ENCODE results near the gene UGT1A9. TPM values are rescaled to one million over a fixed set of nuclear protein-coding genes. Genes with fewer than 3 reads are reported as not detected.

The UGT1A9 gene
- total and polyA plus RNA-seq, 3 experiments from 2014 or later = not detected

GRCh38 chr2:233800208-233800607 lies 128.5 kb downstream of the UGT1A9 start:
- H3K4me3 Mint-ChIP-seq = no peak overlapping the region
- Histone ChIP-seq H3K4me1 (ENCODE audit: insufficient read depth, low read length) (no peaks in the 10 kb centered on the region), H3K4me3 (ENCODE audit: low read length) (no peak overlapping the region), H3K27me3 (ENCODE audit: insufficient read depth, low read length, poor library complexity, severe bottlenecking) (no peaks in the 10 kb centered on the region), H3K27ac (ENCODE audit: low read depth, low read length) (no peak overlapping the region), H3K9me3 (ENCODE audit: low read length) (no peaks in the 10 kb centered on the region), H3K36me3 (ENCODE audit: insufficient read depth, low read length) (no peaks in the 10 kb centered on the region)
- peaks cover 6 to 33% of the 10 kb centered on the region in 2 donors for H3K27me3 Mint-ChIP-seq
- H3K27ac Mint-ChIP-seq = no peak overlapping the region
- no peaks in the 10 kb centered on the region for H3K36me3 Mint-ChIP-seq
- POLR2A ChIA-PET = no interaction called here
- H3K9me3 Mint-ChIP-seq = no peaks in the 10 kb centered on the region
- peaks cover 3 to 5% (median 4%) of the 10 kb centered on the region in 3 donors for H3K4me1 Mint-ChIP-seq
- CTCF ChIA-PET = no interaction called here
- peak in 1 of 5 donors; percentile 3 for DNase-seq

GRCh38 chr2:233801357-233802131 lies 129.8 kb downstream of the UGT1A9 start:
- Mint-ChIP-seq H3K4me1 (peaks cover 3 to 5% (median 4%) of the 10 kb centered on the region in 3 donors), H3K36me3 (no peaks in the 10 kb centered on the region), H3K9me3 (no peaks in the 10 kb centered on the region), H3K27me3 (peaks cover 6 to 37% of the 10 kb centered on the region in 2 donors), H3K27ac (peak overlapping the region in 2 of 8 donors; percentile 49), H3K4me3 (no peak overlapping the region)
- no peaks in the 10 kb centered on the region for H3K9me3 ChIP-seq (ENCODE audit: low read length)
- ChIA-PET POLR2A (no interaction called here), CTCF (no interaction called here)
- H3K4me3 ChIP-seq (ENCODE audit: low read length) = no peak overlapping the region
- no peaks in the 10 kb centered on the region for H3K4me1 ChIP-seq (ENCODE audit: insufficient read depth, low read length)
- peak in 1 of 5 donors; percentile 45 for DNase-seq
- no peak overlapping the region for H3K27ac ChIP-seq (ENCODE audit: low read depth, low read length)
- H3K36me3 ChIP-seq (ENCODE audit: insufficient read depth, low read length) = no peaks in the 10 kb centered on the region
- H3K27me3 ChIP-seq (ENCODE audit: insufficient read depth, low read length, poor library complexity, severe bottlenecking) = no peaks in the 10 kb centered on the region

GRCh38 chr2:233802132-233802815 lies 130.6 kb downstream of the UGT1A9 start:
- no peaks in the 10 kb centered on the region for H3K27me3 ChIP-seq (ENCODE audit: insufficient read depth, low read length, poor library complexity, severe bottlenecking)
- Mint-ChIP-seq H3K4me1 (peaks cover 3 to 5% (median 4%) of the 10 kb centered on the region in 3 donors), H3K9me3 (no peaks in the 10 kb centered on the region), H3K36me3 (no peaks in the 10 kb centered on the region), H3K27ac (peak overlapping the region in 1 of 8 donors; percentile 49), H3K4me3 (no peak overlapping the region), H3K27me3 (peaks cover 6 to 37% of the 10 kb centered on the region in 2 donors)
- H3K4me1 ChIP-seq (ENCODE audit: insufficient read depth, low read length) = no peaks in the 10 kb centered on the region
- ChIA-PET CTCF (no interaction called here), POLR2A (no interaction called here)
- peak in 1 of 5 donors; percentile 10 for DNase-seq
- H3K9me3 ChIP-seq (ENCODE audit: low read length) = no peaks in the 10 kb centered on the region
- no peak overlapping the region for H3K27ac ChIP-seq (ENCODE audit: low read depth, low read length)
- no peaks in the 10 kb centered on the region for H3K36me3 ChIP-seq (ENCODE audit: insufficient read depth, low read length)
- no peak overlapping the region for H3K4me3 ChIP-seq (ENCODE audit: low read length)

GRCh38 chr2:233803292-233803911 lies 131.7 kb downstream of the UGT1A9 start:
- H3K27me3 ChIP-seq (ENCODE audit: insufficient read depth, low read length, poor library complexity, severe bottlenecking) = peaks cover 2% of the 10 kb centered on the region
- peak in 1 of 5 donors; percentile 11 for DNase-seq
- CTCF ChIA-PET = no interaction called here
- H3K36me3 ChIP-seq (ENCODE audit: insufficient read depth, low read length) = no peaks in the 10 kb centered on the region
- Mint-ChIP-seq H3K27ac (no peak overlapping the region), H3K27me3 (peaks cover 9 to 38% of the 10 kb centered on the region in 2 donors), H3K4me1 (peaks cover 3 to 5% (median 4%) of the 10 kb centered on the region in 3 donors), H3K4me3 (no peak overlapping the region), H3K36me3 (no peaks in the 10 kb centered on the region), H3K9me3 (no peaks in the 10 kb centered on the region)
- POLR2A ChIA-PET = no interaction called here
- no peaks in the 10 kb centered on the region for H3K4me1 ChIP-seq (ENCODE audit: insufficient read depth, low read length)
- H3K4me3 ChIP-seq (ENCODE audit: low read length) = no peak overlapping the region
- no peaks in the 10 kb centered on the region for H3K9me3 ChIP-seq (ENCODE audit: low read length)
- no peak overlapping the region for H3K27ac ChIP-seq (ENCODE audit: low read depth, low read length)

- H3K36me3 Mint-ChIP-seq = no peaks in the 10 kb centered on the region
- POLR2A ChIA-PET = no interaction called here
- Histone ChIP-seq H3K36me3 (ENCODE audit: insufficient read depth, low read length) (no peaks in the 10 kb centered on the region), H3K27me3 (ENCODE audit: insufficient read depth, low read length, poor library complexity, severe bottlenecking) (peaks cover 5% of the 10 kb centered on the region), H3K4me1 (ENCODE audit: insufficient read depth, low read length) (no peaks in the 10 kb centered on the region), H3K27ac (ENCODE audit: low read depth, low read length) (no peak overlapping the region), H3K9me3 (ENCODE audit: low read length) (no peaks in the 10 kb centered on the region), H3K4me3 (ENCODE audit: low read length) (no peak overlapping the region)
- H3K9me3 Mint-ChIP-seq = no peaks in the 10 kb centered on the region
- H3K27ac Mint-ChIP-seq = peak overlapping the region in 1 of 8 donors; percentile 65
- peaks cover 3 to 5% (median 4%) of the 10 kb centered on the region in 3 donors for H3K4me1 Mint-ChIP-seq
- peaks cover 14 to 39% of the 10 kb centered on the region in 2 donors for H3K27me3 Mint-ChIP-seq
- no peak overlapping the region for H3K4me3 Mint-ChIP-seq
- CTCF ChIA-PET = no interaction called here
- DNase-seq = peak in 1 of 5 donors; percentile 22
Measured at GRCh38 chr2:233803994-233804393, 132.3 kb downstream of the UGT1A9 start.

- no peak overlapping the region for H3K27ac ChIP-seq (ENCODE audit: low read depth, low read length)
- no peak overlapping the region for H3K4me3 Mint-ChIP-seq
- H3K36me3 ChIP-seq (ENCODE audit: insufficient read depth, low read length) = no peaks in the 10 kb centered on the region
- peak in 1 of 5 donors; percentile 23 for DNase-seq
- H3K9me3 Mint-ChIP-seq = no peaks in the 10 kb centered on the region
- no peaks in the 10 kb centered on the region for H3K4me1 ChIP-seq (ENCODE audit: insufficient read depth, low read length)
- POLR2A ChIA-PET = no interaction called here
- no peaks in the 10 kb centered on the region for H3K4me1 Mint-ChIP-seq
- H3K36me3 Mint-ChIP-seq = no peaks in the 10 kb centered on the region
- H3K9me3 ChIP-seq (ENCODE audit: low read length) = no peaks in the 10 kb centered on the region
- H3K4me3 ChIP-seq (ENCODE audit: low read length) = no peak overlapping the region
- H3K27ac Mint-ChIP-seq = no peak overlapping the region
- H3K27me3 Mint-ChIP-seq = peaks cover 27 to 57% of the 10 kb centered on the region in 2 donors
- H3K27me3 ChIP-seq (ENCODE audit: insufficient read depth, low read length, poor library complexity, severe bottlenecking) = peaks cover 5% of the 10 kb centered on the region
- CTCF ChIA-PET = no interaction called here
Measured at GRCh38 chr2:233807215-233807865, 135.6 kb downstream of the UGT1A9 start.

GRCh38 chr2:233807966-233808935 lies 136.6 kb downstream of the UGT1A9 start:
- Histone ChIP-seq H3K4me1 (ENCODE audit: insufficient read depth, low read length) (no peaks in the 10 kb centered on the region), H3K27me3 (ENCODE audit: insufficient read depth, low read length, poor library complexity, severe bottlenecking) (peaks cover 5% of the 10 kb centered on the region), H3K27ac (ENCODE audit: low read depth, low read length) (no peak overlapping the region), H3K4me3 (ENCODE audit: low read length) (no peak overlapping the region), H3K9me3 (ENCODE audit: low read length) (no peaks in the 10 kb centered on the region), H3K36me3 (ENCODE audit: insufficient read depth, low read length) (no peaks in the 10 kb centered on the region)
- DNase-seq = peak in 1 of 5 donors; percentile 33
- no peaks in the 10 kb centered on the region for H3K9me3 Mint-ChIP-seq
- ChIA-PET CTCF (no interaction called here), POLR2A (no interaction called here)
- no peaks in the 10 kb centered on the region for H3K4me1 Mint-ChIP-seq
- no peak overlapping the region for H3K4me3 Mint-ChIP-seq
- no peaks in the 10 kb centered on the region for H3K36me3 Mint-ChIP-seq
- peaks cover 27 to 49% of the 10 kb centered on the region in 2 donors for H3K27me3 Mint-ChIP-seq
- H3K27ac Mint-ChIP-seq = no peak overlapping the region

Measured in CD8-positive, alpha-beta memory T cell (primary cell).